HEK293T (cell line): ENCODE data around the gene GUK1.

ENCODE experiments used
- BHLHE40 ChIP-seq: fragments of 450-650 bp; IDR thresholded peaks from 2 replicates; pipeline ENCODE4 v1.6.1; 2016; ENCODE audit warnings: mild to moderate bottlenecking, moderate library complexity, borderline replicate concordance
- FOXM1 ChIP-seq: fragments of 450-650 bp; IDR thresholded peaks from 2 replicates; pipeline ENCODE4 v1.6.1; 2017; ENCODE audit warnings: mild to moderate bottlenecking, borderline replicate concordance
- HDGF ChIP-seq: fragments of 450-650 bp; IDR thresholded peaks from 2 replicates; pipeline ENCODE4 v1.6.1; 2017; ENCODE audit warnings: antibody characterized with exemption, borderline replicate concordance

GRCh38 chr1:228122921-228123441 is 17.1 kb upstream of the GUK1 start:
- TF ChIP-seq BHLHE40 (no peak), HDGF (no peak), FOXM1 (no peak)
